ENCODE results near the gene ELFN2. TPM values are rescaled to one million over a fixed set of nuclear protein-coding genes. Genes with fewer than 3 reads are reported as not detected.
"Not testable (repeated sequence)": the region's sequence is repeated elsewhere in the genome, so short reads cannot be mapped to it uniquely, and the experiment has no call there.

ELFN2 gene
- total RNA-seq, 2 experiments from 2014 or later: 0.04 to 0.06 TPM

GRCh38 chr22:37331856-37332536 lies 95.3 kb downstream of the ELFN2 start:
- ChIA-PET POLR2A (no interaction called here), CTCF (interaction anchor here (0.9 to 1.1 kb wide), 3 partner anchors 96 to 233 kb away, joined by 3 to 4 read pairs (median 3); no protein-coding TSS in a partner anchor)

GRCh38 chr22:37331034-37331428 lies 96.2 kb downstream of the ELFN2 start:
- ChIA-PET CTCF (interaction anchor here (1.0 to 1.2 kb wide), 2 partner anchors 11 to 235 kb away, joined by 4 to 5 read pairs; no protein-coding TSS in a partner anchor), POLR2A (no interaction called here)

- POLR2A ChIA-PET: no interaction called here
- CTCF ChIA-PET: interaction anchor here (1.0 to 1.2 kb wide), 2 partner anchors 10 to 236 kb away, joined by 4 to 5 read pairs; no protein-coding TSS in a partner anchor
Observed at GRCh38 chr22:37330200-37331033, 96.9 kb downstream of the ELFN2 start.

GRCh38 chr22:37329238-37330140 lies 97.8 kb downstream of the ELFN2 start:
- ChIA-PET CTCF (interaction anchor here (1.2 kb wide), 1 partner anchor 9 kb away, joined by 4 read pairs; no protein-coding TSS in a partner anchor), POLR2A (no interaction called here)

- CTCF ChIA-PET: interaction anchor here (1.4 kb wide), 1 partner anchor 11 kb away, joined by 4 read pairs; no protein-coding TSS in a partner anchor
- POLR2A ChIA-PET: not testable (repeated sequence)
Observed at GRCh38 chr22:37328538-37329237, 98.6 kb downstream of the ELFN2 start.

GRCh38 chr22:37328017-37328416 lies 99.3 kb downstream of the ELFN2 start:
- CTCF ChIA-PET: interaction anchor here (1.4 kb wide), 1 partner anchor 10 kb away, joined by 4 read pairs; no protein-coding TSS in a partner anchor
- POLR2A ChIA-PET: no interaction called here

GRCh38 chr22:37326726-37327125 lies 100.6 kb downstream of the ELFN2 start:
- ChIA-PET CTCF (interaction anchor here (1.5 kb wide), 2 partner anchors 11 to 128 kb away, joined by 4 to 5 read pairs; no protein-coding TSS in a partner anchor), POLR2A (no interaction called here)

GRCh38 chr22:37325039-37325395 lies 102.3 kb downstream of the ELFN2 start:
- ChIA-PET POLR2A (no interaction called here), CTCF (interaction anchor here (1.2 to 1.5 kb wide), 2 partner anchors 130 to 131 kb away, joined by 3 to 5 read pairs; no protein-coding TSS in a partner anchor)

- ChIA-PET POLR2A (no interaction called here), CTCF (interaction anchor here (1.1 to 1.2 kb wide), 2 partner anchors 57 to 132 kb away, joined by 3 read pairs; no protein-coding TSS in a partner anchor)
Observed at GRCh38 chr22:37324340-37325038, 102.8 kb downstream of the ELFN2 start.

GRCh38 chr22:37320726-37321677 lies 106.3 kb downstream of the ELFN2 start:
- CTCF ChIA-PET: interaction anchor here (1.3 kb wide), 2 partner anchors 9 to 135 kb away, joined by 3 to 4 read pairs; no protein-coding TSS in a partner anchor
- POLR2A ChIA-PET: no interaction called here

GRCh38 chr22:37319469-37319868 lies 107.8 kb downstream of the ELFN2 start:
- POLR2A ChIA-PET: no interaction called here

GRCh38 chr22:37318364-37319109 lies 108.7 kb downstream of the ELFN2 start:
- ChIA-PET POLR2A (no interaction called here), CTCF (interaction anchor here (0.8 to 2.4 kb wide), 7 partner anchors 15 to 146 kb away, joined by 3 to 12 read pairs (median 5); no protein-coding TSS in a partner anchor)

More at GRCh38 chr22:37319469-37319868, 107.8 kb downstream of the ELFN2 start:
- CTCF ChIA-PET: interaction anchor here (1.3 kb wide), 1 partner anchor 137 kb away, joined by 3 read pairs; no protein-coding TSS in a partner anchor

All from activated CD8-positive, alpha-beta memory T cell treated with anti-CD3 and anti-CD28 coated beads for 36 hours (primary cell).